ENCODE measurements around the gene SH3GL3. TPM values are rescaled to one million over a fixed set of nuclear protein-coding genes. Genes with fewer than 3 reads are reported as not detected.

The SH3GL3 gene
- total RNA-seq, 2 donors from 2014 or later: 0.38 to 0.63 TPM

- DNase-seq (no peak), ATAC-seq (no peak)
- intact Hi-C loops (cut with DNase I): no loop called here
Measured at GRCh38 chr15:83457149-83457548, 10.0 kb downstream of the SH3GL3 start.

GRCh38 chr15:83458381-83458780, 11.2 kb downstream of the SH3GL3 start:
- DNase-seq (no peak), ATAC-seq (no peak)
- intact Hi-C loops (cut with DNase I): no loop called here

GRCh38 chr15:83462026-83462425, 14.9 kb downstream of the SH3GL3 start:
- ATAC-seq: no peak
- DNase-seq: no peak
- intact Hi-C loops (cut with DNase I): no loop called here

GRCh38 chr15:83462953-83463433, 15.9 kb downstream of the SH3GL3 start:
- ATAC-seq (no peak), DNase-seq (no peak)
- intact Hi-C loops (cut with DNase I): no loop called here

GRCh38 chr15:83470887-83471286, 23.7 kb downstream of the SH3GL3 start:
- intact Hi-C loops (cut with DNase I): no loop called here
- no peak for ATAC-seq
- no peak for DNase-seq

GRCh38 chr15:83471307-83471866, 24.2 kb downstream of the SH3GL3 start:
- DNase-seq (no peak), ATAC-seq (no peak)
- intact Hi-C loops (cut with DNase I): no loop called here

GRCh38 chr15:83472151-83472550, 25.0 kb downstream of the SH3GL3 start:
- intact Hi-C loops (cut with DNase I): no loop called here
- ATAC-seq (no peak), DNase-seq (no peak)

GRCh38 chr15:83472797-83473196, 25.7 kb downstream of the SH3GL3 start:
- intact Hi-C loops (cut with DNase I): no loop called here
- ATAC-seq (no peak), DNase-seq (no peak)

GRCh38 chr15:83474578-83474977, 27.4 kb downstream of the SH3GL3 start:
- DNase-seq (no peak), ATAC-seq (no peak)
- intact Hi-C loops (cut with DNase I): no loop called here

GRCh38 chr15:83475551-83475950, 28.4 kb downstream of the SH3GL3 start:
- DNase-seq (no peak), ATAC-seq (no peak)
- intact Hi-C loops (cut with DNase I): no loop called here

GRCh38 chr15:83476066-83476465, 28.9 kb downstream of the SH3GL3 start:
- DNase-seq (no peak), ATAC-seq (no peak)
- intact Hi-C loops (cut with DNase I): no loop called here

GRCh38 chr15:83476708-83477107, 29.6 kb downstream of the SH3GL3 start:
- intact Hi-C loops (cut with DNase I): no loop called here
- DNase-seq: no peak
- no peak for ATAC-seq

- intact Hi-C loops (cut with DNase I): no loop called here
- DNase-seq: no peak
Measured at GRCh38 chr15:83477172-83477807, 30.1 kb downstream of the SH3GL3 start.

GRCh38 chr15:83477808-83478537, 30.8 kb downstream of the SH3GL3 start:
- ATAC-seq (no peak), DNase-seq (no peak)
- intact Hi-C loops (cut with DNase I): no loop called here

More at GRCh38 chr15:83477172-83477807, 30.1 kb downstream of the SH3GL3 start:
- ATAC-seq: no peak

GRCh38 chr15:83483612-83484011, 36.5 kb downstream of the SH3GL3 start:
- ATAC-seq: no peak
- intact Hi-C loops (cut with DNase I): no loop called here

GRCh38 chr15:83484636-83485035, 37.5 kb downstream of the SH3GL3 start:
- intact Hi-C loops (cut with DNase I): no loop called here

More at GRCh38 chr15:83483612-83484011, 36.5 kb downstream of the SH3GL3 start:
- no peak for DNase-seq

GRCh38 chr15:83486363-83486762, 39.2 kb downstream of the SH3GL3 start:
- intact Hi-C loops (cut with DNase I): no loop called here
- ATAC-seq (no peak), DNase-seq (no peak)

More at GRCh38 chr15:83484636-83485035, 37.5 kb downstream of the SH3GL3 start:
- ATAC-seq (no peak), DNase-seq (no peak)

GRCh38 chr15:83487519-83487918, 40.4 kb downstream of the SH3GL3 start:
- ATAC-seq (no peak), DNase-seq (no peak)
- intact Hi-C loops (cut with DNase I): no loop called here

GRCh38 chr15:83489690-83490089, 42.5 kb downstream of the SH3GL3 start:
- no peak for ATAC-seq
- intact Hi-C loops (cut with DNase I): no loop called here

GRCh38 chr15:83491486-83491885, 44.3 kb downstream of the SH3GL3 start:
- intact Hi-C loops (cut with DNase I): no loop called here

More at GRCh38 chr15:83489690-83490089, 42.5 kb downstream of the SH3GL3 start:
- DNase-seq: no peak

More at GRCh38 chr15:83491486-83491885, 44.3 kb downstream of the SH3GL3 start:
- ATAC-seq (no peak), DNase-seq (no peak)
